Esophagus mucosa (tissue), 1 donor: Measurements from ENCODE around the gene FBXO8. TPM values are rescaled to one million over a fixed set of nuclear protein-coding genes. Genes with fewer than 3 reads are reported as not detected.

Experiments used
- ATAC-seq: fragments of 200-7000 bp; cut with Tn5 transposase; one replicate; pipeline ENCODE4 v1.9.1; 2020
- total RNA-seq: library from RNA; stranded (reverse); gene quantifications from one replicate; pipeline ENCODE4 v1.2.4, GENCODE V29; 2023
- donor health status: DM: yes; HTN: yes; CAD: no.

FBXO8 gene
- total RNA-seq, 1 donor from 2014 or later, result 21.9 TPM

GRCh38 chr4:174241162-174241561 is 42.3 kb downstream of the FBXO8 start:
- ATAC-seq, result no peak

GRCh38 chr4:174236359-174236758 is 47.1 kb downstream of the FBXO8 start:
- ATAC-seq, result no peak

GRCh38 chr4:174230680-174231079 is 52.8 kb downstream of the FBXO8 start:
- no peak for ATAC-seq

GRCh38 chr4:174230148-174230547 is 53.3 kb downstream of the FBXO8 start:
- no peak for ATAC-seq

GRCh38 chr4:174228988-174229387 is 54.5 kb downstream of the FBXO8 start:
- ATAC-seq, result no peak

GRCh38 chr4:174225349-174226049 is 58.0 kb downstream of the FBXO8 start:
- no peak for ATAC-seq

GRCh38 chr4:174224550-174224949 is 58.9 kb downstream of the FBXO8 start:
- ATAC-seq, result no peak

- ATAC-seq, result no peak
These were observed 61.1 kb downstream of the FBXO8 start for GRCh38 chr4:174222266-174222872.

GRCh38 chr4:174218127-174218790 is 65.2 kb downstream of the FBXO8 start:
- ATAC-seq, result no peak

GRCh38 chr4:174217273-174218126 is 66.0 kb downstream of the FBXO8 start:
- no peak for ATAC-seq

- no peak for ATAC-seq
These were observed 66.6 kb downstream of the FBXO8 start for GRCh38 chr4:174216799-174217272.

GRCh38 chr4:174215961-174216680 is 67.3 kb downstream of the FBXO8 start:
- no peak for ATAC-seq

GRCh38 chr4:174215057-174215456 is 68.4 kb downstream of the FBXO8 start:
- ATAC-seq, result no peak

GRCh38 chr4:174214101-174214878 is 69.2 kb downstream of the FBXO8 start:
- peak; percentile 39 for ATAC-seq

GRCh38 chr4:174213731-174214100 is 69.8 kb downstream of the FBXO8 start:
- ATAC-seq, result no peak

- no peak for ATAC-seq
These were observed 71.4 kb downstream of the FBXO8 start for GRCh38 chr4:174212061-174212460.

GRCh38 chr4:174211622-174212044 is 71.8 kb downstream of the FBXO8 start:
- no peak for ATAC-seq

GRCh38 chr4:174210952-174211490 is 72.4 kb downstream of the FBXO8 start:
- ATAC-seq, result no peak

GRCh38 chr4:174210354-174210753 is 73.1 kb downstream of the FBXO8 start:
- ATAC-seq, result no peak

- ATAC-seq, result no peak
These were observed 74.1 kb downstream of the FBXO8 start for GRCh38 chr4:174209341-174209740.

GRCh38 chr4:174207367-174207766 is 76.1 kb downstream of the FBXO8 start:
- ATAC-seq, result no peak
